GM18867 (cell line): ENCODE results near the gene FNBP1L.
"Not testable (repeated sequence)": the region's sequence is repeated elsewhere in the genome, so short reads cannot be mapped to it uniquely, and the experiment has no call there.

Source experiments
- ATAC-seq: cut with Tn5 transposase; IDR thresholded peaks from one replicate; pipeline ENCODE4 v1.9.1; 2021; ENCODE audit warnings: mild to moderate bottlenecking, moderate library complexity; ENCODE audit not compliant: unreplicated experiment

Gene FNBP1L

DNA sequence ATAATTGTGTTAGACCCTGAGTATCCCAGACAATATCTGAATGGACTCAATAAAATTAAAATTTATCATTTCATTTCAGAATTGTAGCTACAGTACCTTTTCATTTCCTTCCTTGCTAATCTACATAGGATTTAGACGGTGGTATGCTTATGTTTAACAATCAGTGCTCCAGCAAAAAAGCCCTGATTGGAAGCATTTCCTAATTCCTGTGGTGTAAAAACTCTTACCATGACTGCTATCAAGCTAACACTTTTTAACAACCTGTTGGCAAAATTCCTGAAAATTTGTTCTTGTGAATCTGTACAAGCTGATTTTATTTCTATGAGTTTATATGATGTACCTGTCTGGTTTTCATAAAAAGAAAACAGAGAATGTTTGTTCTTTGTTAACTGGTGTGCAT is 5.2 kb upstream of the FNBP1L start:
- no peak for ATAC-seq

DNA sequence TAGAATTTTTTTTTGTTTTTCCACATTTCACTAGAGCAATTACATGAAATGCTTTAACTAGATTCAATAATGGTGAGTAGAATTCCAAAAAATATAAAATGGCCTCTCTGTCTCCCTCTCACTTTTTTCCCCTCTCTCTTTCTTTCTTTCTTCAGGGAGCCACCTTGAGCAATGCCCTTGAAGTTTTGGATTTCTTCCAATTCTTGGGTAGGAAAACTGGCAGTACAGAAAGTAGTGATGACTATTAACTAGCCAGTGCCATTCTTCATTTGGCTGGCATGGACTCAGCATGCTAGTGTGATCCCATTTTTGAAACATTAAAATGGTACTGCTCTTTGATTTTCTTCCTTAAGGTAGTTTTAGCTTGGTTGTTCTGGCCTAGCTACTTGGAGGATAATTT is 4.5 kb upstream of the FNBP1L start:
- no peak for ATAC-seq

GRCh38 chr1:93446837-93447451 is 974 bp upstream of the FNBP1L start:
- no peak for ATAC-seq

GRCh38 chr1:93448292-93448982 is 519 bp downstream of the FNBP1L start:
- no peak for ATAC-seq

DNA sequence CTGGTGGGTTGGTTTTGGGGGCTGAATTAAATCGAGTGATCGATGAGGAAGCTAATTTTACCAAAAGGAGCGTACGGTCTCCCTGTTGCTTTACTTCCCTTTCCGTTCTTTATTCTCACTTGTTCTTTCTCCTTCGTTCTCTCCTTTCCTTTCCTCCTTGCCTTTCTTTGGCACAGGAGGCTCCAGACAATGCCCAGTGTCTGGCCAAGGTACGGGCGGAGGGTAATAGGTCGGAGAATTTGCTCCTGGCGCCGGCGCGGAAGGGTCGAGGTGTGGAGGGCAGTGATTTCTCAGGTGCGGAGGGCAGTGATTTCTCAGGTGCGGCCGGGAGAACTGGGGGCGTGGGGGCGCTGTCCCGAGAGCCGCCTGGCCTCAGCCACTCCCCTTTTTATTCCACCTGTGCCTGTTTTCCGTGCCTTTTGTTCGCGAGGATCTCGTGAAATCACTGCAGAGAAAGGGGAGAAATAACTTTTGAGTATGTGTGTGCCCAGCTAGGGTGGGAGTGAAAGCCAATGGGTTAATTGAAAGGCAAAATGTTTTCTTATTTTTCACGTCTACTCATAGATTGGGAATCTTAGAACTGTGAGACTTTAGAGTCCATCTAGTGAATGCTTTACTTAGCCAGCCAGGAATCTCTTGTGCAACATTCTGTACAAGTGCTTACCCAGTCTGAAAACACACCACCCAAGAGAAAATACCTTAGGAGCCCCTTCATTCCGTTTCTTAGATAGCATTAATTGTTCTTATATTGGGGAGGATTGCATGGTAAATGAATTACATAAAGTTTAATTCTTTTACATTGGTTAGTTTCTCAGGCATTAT is 1.3 kb downstream of the FNBP1L start:
- no peak for ATAC-seq

GRCh38 chr1:93450321-93450720 is 2.4 kb downstream of the FNBP1L start:
- no peak for ATAC-seq

DNA sequence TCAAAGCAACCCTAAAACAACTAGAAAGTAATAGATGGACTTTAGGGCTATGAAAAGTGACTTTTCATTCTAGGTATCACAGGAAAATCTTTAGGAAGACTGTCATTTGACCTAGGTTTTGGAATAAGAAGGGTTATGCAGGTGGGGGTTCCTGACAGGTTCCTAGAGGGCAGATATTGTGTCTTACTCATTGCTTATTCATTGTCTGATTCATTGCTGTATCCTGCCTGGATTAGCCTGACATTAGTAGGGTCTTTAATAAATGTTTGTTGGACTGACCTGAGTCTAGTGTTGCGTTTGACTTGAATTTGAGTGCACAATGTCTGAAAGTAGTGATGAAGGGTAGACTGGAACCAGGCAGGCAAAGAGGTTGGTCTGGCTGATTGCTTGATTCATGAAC is 6.0 kb downstream of the FNBP1L start:
- ATAC-seq: no peak

DNA sequence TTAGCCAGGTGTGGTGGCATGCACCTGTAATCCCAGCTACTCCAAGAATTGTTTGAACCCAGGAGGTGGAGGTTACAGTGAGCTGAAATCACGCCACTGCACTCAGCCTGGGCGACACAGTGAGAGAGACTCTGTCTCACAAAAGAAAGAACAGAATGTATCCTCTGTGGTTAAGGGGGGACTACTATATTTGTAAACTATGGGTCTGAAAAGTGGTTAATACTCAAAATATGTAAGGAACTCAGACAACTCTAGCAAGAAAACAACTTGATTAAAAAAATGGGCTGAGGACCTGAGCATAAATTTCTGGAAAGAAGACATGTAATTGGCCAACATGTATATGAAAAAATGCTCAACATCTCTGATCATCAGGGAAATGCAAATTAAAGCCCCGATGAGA is 11.2 kb downstream of the FNBP1L start:
- no peak for ATAC-seq

DNA sequence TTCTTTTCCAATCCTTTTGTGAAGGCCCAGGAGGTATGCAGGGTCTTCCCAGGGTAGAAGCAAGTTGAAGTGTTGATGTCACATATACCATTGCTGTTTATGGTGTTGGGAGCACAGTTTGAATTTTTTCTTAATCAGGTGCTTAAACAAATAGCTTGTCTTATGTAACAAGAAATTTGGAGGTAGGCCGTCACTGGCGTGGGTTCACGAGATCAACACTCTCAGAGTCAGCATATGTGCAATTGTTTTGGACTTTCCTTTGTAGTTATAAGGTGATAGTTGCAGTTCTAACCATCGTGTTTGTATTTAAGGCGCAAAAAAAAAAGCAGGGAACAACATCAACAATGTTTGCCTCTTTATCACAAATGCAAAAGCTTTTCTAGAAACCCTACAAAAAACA is 13.3 kb downstream of the FNBP1L start:
- no peak for ATAC-seq

- ATAC-seq: no peak
These were observed 16.0 kb downstream of the FNBP1L start for GRCh38 chr1:93463960-93464359.

GRCh38 chr1:93465371-93466082 is 17.6 kb downstream of the FNBP1L start:
- ATAC-seq: not testable (repeated sequence)

DNA sequence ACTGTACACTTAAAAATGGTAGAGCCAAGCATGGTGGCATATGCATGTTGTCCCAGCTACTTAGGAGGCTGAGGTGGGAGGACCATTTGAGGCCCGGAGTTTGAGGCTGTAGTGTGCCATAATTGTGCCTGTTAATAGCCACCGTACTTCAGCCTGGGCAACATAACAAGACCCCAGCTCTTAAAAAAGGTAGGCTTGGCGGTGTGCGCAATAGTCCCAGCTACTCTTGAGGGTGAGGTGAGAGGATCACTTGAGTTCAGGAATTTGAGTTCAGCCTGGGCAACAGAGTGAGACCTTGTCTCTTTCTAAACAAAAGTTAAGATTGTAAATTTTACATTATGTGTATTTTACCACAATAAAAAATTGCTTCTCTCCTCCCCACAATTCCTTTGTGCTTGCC is 19.7 kb downstream of the FNBP1L start:
- ATAC-seq: no peak

DNA sequence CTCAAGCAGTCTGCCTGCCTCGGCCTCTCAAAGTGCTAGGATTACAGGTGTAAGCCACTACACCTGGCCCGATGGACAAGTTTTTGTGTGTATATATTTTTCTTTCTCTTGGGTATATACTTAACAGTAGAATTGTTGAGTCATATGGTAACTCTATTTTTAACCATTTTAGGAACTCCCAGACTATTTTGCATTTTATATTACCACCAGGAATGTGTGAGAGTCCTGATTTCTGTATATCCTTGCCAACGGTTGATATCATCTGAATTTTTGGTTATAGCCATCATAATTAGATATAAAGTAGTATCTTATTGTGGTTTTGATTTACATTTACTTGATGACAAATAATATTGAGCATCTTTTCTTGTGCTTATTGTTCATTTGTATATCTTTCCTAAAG is 20.7 kb downstream of the FNBP1L start:
- no peak for ATAC-seq

- ATAC-seq: not testable (repeated sequence)
These were observed 21.3 kb downstream of the FNBP1L start for GRCh38 chr1:93469223-93469622.

GRCh38 chr1:93471284-93471683 is 23.4 kb downstream of the FNBP1L start:
- no peak for ATAC-seq

DNA sequence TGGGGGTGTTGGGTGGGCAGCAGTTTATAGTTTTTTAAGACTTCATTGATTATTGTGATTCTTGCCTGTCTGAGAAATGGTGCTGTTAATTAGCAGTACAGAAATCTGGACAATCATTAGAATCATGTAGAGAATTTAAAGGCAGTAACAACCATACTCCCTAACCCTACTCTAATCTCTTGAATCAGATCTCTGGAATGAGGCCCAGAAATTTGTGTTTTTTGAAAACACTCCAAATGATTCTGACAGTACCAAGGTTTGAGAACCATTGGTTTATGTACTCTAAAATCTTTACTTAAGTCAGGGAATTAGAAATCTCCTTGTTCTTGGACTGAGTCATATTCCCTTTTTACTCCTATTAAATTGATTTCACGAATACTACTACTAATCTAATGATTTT is 24.0 kb downstream of the FNBP1L start:
- no peak for ATAC-seq

DNA sequence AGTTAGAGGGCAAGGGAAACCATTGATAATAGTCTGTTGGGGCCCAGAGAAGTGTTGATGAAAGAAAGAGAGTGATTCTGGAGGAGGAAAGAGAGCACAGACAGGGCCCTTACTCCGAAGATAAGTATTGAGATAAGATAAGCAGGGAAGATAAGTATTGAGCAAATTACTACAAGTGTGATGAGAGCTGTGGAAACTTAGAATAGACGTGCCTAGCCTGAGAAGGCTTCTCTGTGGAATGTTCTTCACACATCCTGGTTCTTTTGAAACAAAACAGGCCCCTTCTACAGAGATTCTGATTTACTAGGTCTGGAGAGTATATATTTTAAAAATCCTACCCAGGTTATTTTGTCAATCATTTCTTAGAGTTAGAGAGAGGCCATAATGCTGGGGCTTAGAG is 26.4 kb downstream of the FNBP1L start:
- no peak for ATAC-seq

- ATAC-seq: no peak
These were observed 27.8 kb downstream of the FNBP1L start for GRCh38 chr1:93475681-93476080.

DNA sequence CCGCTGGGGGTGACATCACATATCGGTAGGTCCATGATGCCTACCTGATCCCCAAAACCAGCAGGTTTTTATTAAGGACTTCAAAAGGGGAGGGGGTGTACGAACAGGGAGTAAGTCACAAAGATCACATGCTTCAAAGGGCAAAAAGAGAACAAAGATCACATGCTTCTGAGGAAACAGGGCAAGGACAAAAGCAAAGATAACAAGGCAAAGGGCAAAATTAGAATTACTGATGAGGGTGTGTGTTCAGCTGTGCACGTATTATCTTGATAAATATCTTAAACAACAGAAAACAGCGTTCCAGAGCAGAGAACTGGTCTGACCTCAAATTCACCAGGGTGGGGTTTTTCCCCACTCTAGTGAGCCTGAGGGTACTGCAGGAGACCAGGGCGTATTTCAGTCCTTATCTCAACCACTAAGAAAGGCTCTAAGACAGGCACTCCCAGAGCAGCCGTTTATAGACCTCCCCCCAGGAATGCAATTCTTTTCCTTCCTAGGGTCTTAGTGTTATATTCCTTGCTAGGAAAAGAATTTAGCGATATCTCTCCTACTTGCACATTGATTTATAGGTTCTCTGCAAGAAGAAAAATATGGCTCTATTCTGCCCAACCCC is 31.3 kb downstream of the FNBP1L start:
- ATAC-seq: not testable (repeated sequence)

DNA sequence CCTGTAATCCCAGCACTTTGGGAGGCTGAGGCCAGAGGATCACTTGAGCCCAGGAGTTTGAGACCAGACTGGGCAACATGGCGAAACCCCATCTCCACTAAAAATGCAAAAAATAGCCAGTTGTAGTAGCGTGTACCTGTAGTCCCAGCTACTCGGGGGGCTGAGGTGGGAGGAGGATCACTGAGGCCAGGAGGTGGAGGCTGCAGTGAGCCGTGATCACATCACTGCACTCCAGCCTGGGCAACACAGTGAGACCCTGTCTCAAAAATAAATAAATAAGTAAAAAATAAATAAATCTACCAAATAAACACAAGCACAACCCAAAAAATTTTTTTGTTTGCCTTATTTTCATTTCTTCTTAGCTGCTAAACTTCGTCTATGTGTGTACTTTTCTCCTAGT is 34.0 kb downstream of the FNBP1L start:
- not testable (repeated sequence) for ATAC-seq

GRCh38 chr1:93483200-93483599 is 35.3 kb downstream of the FNBP1L start:
- ATAC-seq: no peak
